CD4-positive, alpha-beta T cell treated with Interleukin-15 for 1 hour (primary cell): Measurements from ENCODE around the gene TSHZ2.
"Not testable (repeated sequence)": the region's sequence is repeated elsewhere in the genome, so short reads cannot be mapped to it uniquely, and the experiment has no call there.

Source experiments
- DNase-seq: peaks from one replicate; pipeline ENCODE4 v3.0.0-alpha.2; 2020

TSHZ2 gene

GRCh38 chr20:53399592-53400335 lies 427.6 kb downstream of the TSHZ2 start:
- DNase-seq, result no peak

GRCh38 chr20:53402233-53403005 lies 430.3 kb downstream of the TSHZ2 start:
- DNase-seq, result no peak

GRCh38 chr20:53403029-53403428 lies 430.9 kb downstream of the TSHZ2 start:
- no peak for DNase-seq

- DNase-seq, result no peak
Measured at GRCh38 chr20:53405139-53405538, 433.0 kb downstream of the TSHZ2 start.

GRCh38 chr20:53406580-53406979 lies 434.4 kb downstream of the TSHZ2 start:
- DNase-seq, result no peak

GRCh38 chr20:53408691-53409446 lies 436.7 kb downstream of the TSHZ2 start:
- no peak for DNase-seq

GRCh38 chr20:53409447-53409717 lies 437.2 kb downstream of the TSHZ2 start:
- no peak for DNase-seq

- DNase-seq, result no peak
Measured at GRCh38 chr20:53411129-53411528, 439.0 kb downstream of the TSHZ2 start.

GRCh38 chr20:53411891-53412290 lies 439.7 kb downstream of the TSHZ2 start:
- DNase-seq, result no peak

GRCh38 chr20:53412577-53413185 lies 440.5 kb downstream of the TSHZ2 start:
- DNase-seq, result no peak

- peak; percentile 62 for DNase-seq
Measured at GRCh38 chr20:53413186-53413631, 441.1 kb downstream of the TSHZ2 start.

GRCh38 chr20:53413845-53414244 lies 441.7 kb downstream of the TSHZ2 start:
- DNase-seq, result not testable (repeated sequence)

GRCh38 chr20:53419693-53420460 lies 447.7 kb downstream of the TSHZ2 start:
- no peak for DNase-seq

GRCh38 chr20:53421343-53421742 lies 449.2 kb downstream of the TSHZ2 start:
- no peak for DNase-seq

GRCh38 chr20:53422039-53422438 lies 449.9 kb downstream of the TSHZ2 start:
- DNase-seq, result no peak

GRCh38 chr20:53423587-53424146 lies 451.5 kb downstream of the TSHZ2 start:
- DNase-seq, result no peak

GRCh38 chr20:53425481-53425880 lies 453.3 kb downstream of the TSHZ2 start:
- no peak for DNase-seq

- DNase-seq, result no peak
Measured at GRCh38 chr20:53425941-53426340, 453.8 kb downstream of the TSHZ2 start.

GRCh38 chr20:53426766-53427312 lies 454.7 kb downstream of the TSHZ2 start:
- DNase-seq, result no peak

- DNase-seq, result no peak
Measured at GRCh38 chr20:53427951-53428350, 455.8 kb downstream of the TSHZ2 start.

GRCh38 chr20:53428588-53428987 lies 456.4 kb downstream of the TSHZ2 start:
- DNase-seq, result no peak

- DNase-seq, result no peak
Measured at GRCh38 chr20:53428996-53429395, 456.8 kb downstream of the TSHZ2 start.
